Mesendoderm (in vitro differentiated cells): ENCODE results near the gene G3BP1.
A peak's percentile ranks its signal among the peaks of the same experiment; 100 is the strongest.
"Not testable (repeated sequence)": the region's sequence is repeated elsewhere in the genome, so short reads cannot be mapped to it uniquely, and the experiment has no call there.

Source experiments
- DNase-seq: peaks from one replicate; pipeline ENCODE4 v3.0.0; 2013
- H2AK5ac ChIP-seq: 2 replicates; pipeline ENCODE4 v1.6.1; 2013; ENCODE audit warnings: low read length, inconsistent platforms
- H2BK120ac ChIP-seq: 2 replicates; pipeline ENCODE4 v1.6.1; 2013; ENCODE audit warnings: low read depth, mild to moderate bottlenecking, low read length, moderate library complexity, mixed read lengths
- H2BK15ac ChIP-seq: replicated peaks from 2 replicates; pipeline ENCODE4 v1.6.1; 2013; ENCODE audit warnings: low read depth, mild to moderate bottlenecking, moderate library complexity
- H2BK5ac ChIP-seq: 2 replicates; pipeline ENCODE4 v1.6.1; 2013; ENCODE audit warnings: low read length, inconsistent platforms
- H3K18ac ChIP-seq: 2 replicates; pipeline ENCODE4 v1.6.1; 2013; ENCODE audit warnings: mild to moderate bottlenecking, low read length, mixed read lengths
- H3K23ac ChIP-seq: one replicate; pipeline ENCODE4 v1.6.1; 2013; ENCODE audit warnings: low read length
- H3K27ac ChIP-seq: 2 replicates; pipeline ENCODE4 v1.5.1; 2013; ENCODE audit warnings: low read depth, mild to moderate bottlenecking, inconsistent platforms, low read length, moderate library complexity
- H3K27me3 ChIP-seq: 2 replicates; pipeline ENCODE4 v1.6.1; 2013; ENCODE audit warnings: low read length, control low read depth, mild to moderate bottlenecking, inconsistent platforms; ENCODE audit not compliant: insufficient read depth, poor library complexity
- H3K36me3 ChIP-seq: 2 replicates; pipeline ENCODE4 v1.6.1; 2013; ENCODE audit warnings: low read length, inconsistent platforms; ENCODE audit not compliant: control insufficient read depth, insufficient read depth
- H3K4ac ChIP-seq: one replicate; pipeline ENCODE4 v1.6.1; 2013; ENCODE audit warnings: low read depth, mild to moderate bottlenecking, low read length, moderate library complexity
- H3K4me1 ChIP-seq: 2 replicates; pipeline ENCODE4 v1.6.1; 2013; ENCODE audit warnings: low read depth, low read length, inconsistent platforms; ENCODE audit not compliant: control insufficient read depth
- H3K4me2 ChIP-seq: 2 replicates; pipeline ENCODE4 v1.6.1; 2013; ENCODE audit warnings: low read length
- H3K4me3 ChIP-seq: 2 replicates; pipeline ENCODE4 v1.5.1; 2013; ENCODE audit warnings: mild to moderate bottlenecking, low read length
- H3K56ac ChIP-seq: one replicate; pipeline ENCODE4 v1.6.1; 2013; ENCODE audit warnings: low read length
- H3K79me1 ChIP-seq: 2 replicates; pipeline ENCODE4 v1.6.1; 2013; ENCODE audit warnings: low read length, inconsistent platforms
- H3K79me2 ChIP-seq: 2 replicates; pipeline ENCODE4 v1.6.1; 2013; ENCODE audit warnings: mild to moderate bottlenecking, low read length; ENCODE audit not compliant: control insufficient read depth, insufficient read depth
- H3K9ac ChIP-seq: 2 replicates; pipeline ENCODE4 v1.6.1; 2013; ENCODE audit warnings: low read length, inconsistent platforms
- H4K5ac ChIP-seq: one replicate; pipeline ENCODE4 v1.6.1; 2013; ENCODE audit warnings: low read length
- H4K8ac ChIP-seq: one replicate; pipeline ENCODE4 v1.6.1; 2013; ENCODE audit warnings: low read depth, mild to moderate bottlenecking, control low read depth, low read length, moderate library complexity
- WGBS: extraction: QIAGEN DNeasy Blood & Tissue Kit; methylation state at CpG from one replicate; pipeline ENCODE4 v1.1.7; 2013; ENCODE audit warnings: low lambda C conversion rate, missing lambda C conversion rate; ENCODE audit not compliant: insufficient coverage; ENCODE audit errors: extremely low coverage; 5-methylcytosine and 5-hydroxymethylcytosine counted together

Gene G3BP1

GRCh38 chr5:151822141-151822540, 50.4 kb downstream of the G3BP1 start:
- H3K79me1 ChIP-seq, result no peaks in the 10 kb centered on the region
- no peak overlapping the region for H3K4me3 ChIP-seq
- no peak overlapping the region for H3K27ac ChIP-seq
- no peak overlapping the region for H2BK15ac ChIP-seq
- no peak overlapping the region for H4K8ac ChIP-seq
- H2AK5ac ChIP-seq, result no peak overlapping the region
- no peak for DNase-seq
- no peaks in the 10 kb centered on the region for H3K4me1 ChIP-seq
- no peak overlapping the region for H3K9ac ChIP-seq
- H2BK120ac ChIP-seq, result no peak overlapping the region
- no peak overlapping the region for H3K4ac ChIP-seq
- H3K23ac ChIP-seq, result no peak overlapping the region
- WGBS, result no CpG with 5 or more reads among the region's 4 CpGs
- H2BK5ac ChIP-seq, result no peak overlapping the region
- H3K27me3 ChIP-seq, result no peaks in the 10 kb centered on the region
- H3K79me2 ChIP-seq, result no peaks in the 10 kb centered on the region
- no peak overlapping the region for H3K56ac ChIP-seq
- peaks cover 6% of the 10 kb centered on the region for H3K36me3 ChIP-seq
- no peak overlapping the region for H4K5ac ChIP-seq
- H3K18ac ChIP-seq, result no peak overlapping the region
- no peak overlapping the region for H3K4me2 ChIP-seq

GRCh38 chr5:151825445-151825844, 53.7 kb downstream of the G3BP1 start:
- WGBS, result no CpG with 5 or more reads among the region's 1 CpG
- no peaks in the 10 kb centered on the region for H3K4me1 ChIP-seq
- H3K36me3 ChIP-seq, result peaks cover 7% of the 10 kb centered on the region
- no peak overlapping the region for H3K4me2 ChIP-seq
- no peak overlapping the region for H3K4me3 ChIP-seq
- H4K5ac ChIP-seq, result no peak overlapping the region
- H2AK5ac ChIP-seq, result no peak overlapping the region
- H3K79me2 ChIP-seq, result no peaks in the 10 kb centered on the region
- no peak overlapping the region for H3K23ac ChIP-seq
- no peak overlapping the region for H3K27ac ChIP-seq
- no peaks in the 10 kb centered on the region for H3K27me3 ChIP-seq
- no peak overlapping the region for H3K4ac ChIP-seq
- no peak overlapping the region for H2BK120ac ChIP-seq
- no peak overlapping the region for H4K8ac ChIP-seq
- H3K79me1 ChIP-seq, result no peaks in the 10 kb centered on the region
- H2BK15ac ChIP-seq, result no peak overlapping the region
- peak; percentile 82 for DNase-seq
- H3K56ac ChIP-seq, result no peak overlapping the region
- H3K9ac ChIP-seq, result no peak overlapping the region
- H2BK5ac ChIP-seq, result no peak overlapping the region
- no peak overlapping the region for H3K18ac ChIP-seq

GRCh38 chr5:151829370-151829769, 57.6 kb downstream of the G3BP1 start:
- no peak for DNase-seq
- Histone ChIP-seq H3K23ac (no peak overlapping the region), H3K9ac (no peak overlapping the region), H3K4me3 (no peak overlapping the region), H3K4me1 (no peaks in the 10 kb centered on the region), H3K4me2 (no peak overlapping the region), H3K27ac (no peak overlapping the region), H2BK120ac (no peak overlapping the region), H3K18ac (no peak overlapping the region), H3K4ac (no peak overlapping the region), H2BK15ac (no peak overlapping the region), H4K8ac (no peak overlapping the region), H3K27me3 (no peaks in the 10 kb centered on the region), H2AK5ac (no peak overlapping the region), H3K56ac (no peak overlapping the region), H3K79me1 (no peaks in the 10 kb centered on the region), H3K79me2 (no peaks in the 10 kb centered on the region), H4K5ac (no peak overlapping the region), H2BK5ac (no peak overlapping the region), H3K36me3 (peaks cover 7% of the 10 kb centered on the region)
- WGBS, result no CpG with 5 or more reads among the region's 1 CpG

- not testable (repeated sequence) for H4K5ac ChIP-seq, DNase-seq, H3K23ac ChIP-seq, H3K36me3 ChIP-seq, H3K79me1 ChIP-seq, H3K9ac ChIP-seq, H2BK15ac ChIP-seq, H3K4me1 ChIP-seq, H2BK5ac ChIP-seq, H2BK120ac ChIP-seq, H3K27ac ChIP-seq, H3K4me3 ChIP-seq, H3K27me3 ChIP-seq, H3K4me2 ChIP-seq, H3K79me2 ChIP-seq, H2AK5ac ChIP-seq, H3K56ac ChIP-seq, H3K18ac ChIP-seq, H4K8ac ChIP-seq, H3K4ac ChIP-seq
- WGBS, result no CpG with 5 or more reads among the region's 4 CpGs
These were observed 61.1 kb downstream of the G3BP1 start for GRCh38 chr5:151832843-151833242.

GRCh38 chr5:151846765-151847164, 75.0 kb downstream of the G3BP1 start:
- H2BK15ac ChIP-seq, result no peak overlapping the region
- no peak overlapping the region for H3K9ac ChIP-seq

GRCh38 chr5:151847871-151848270, 76.1 kb downstream of the G3BP1 start:
- H3K79me1 ChIP-seq, result no peaks in the 10 kb centered on the region
- H4K5ac ChIP-seq, result no peak overlapping the region
- no peaks in the 10 kb centered on the region for H3K27me3 ChIP-seq
- WGBS, result no CpG with 5 or more reads among the region's 1 CpG
- H4K8ac ChIP-seq, result no peak overlapping the region
- no peak overlapping the region for H2AK5ac ChIP-seq
- no peak for DNase-seq
- no peaks in the 10 kb centered on the region for H3K79me2 ChIP-seq
- no peak overlapping the region for H3K18ac ChIP-seq
- no peaks in the 10 kb centered on the region for H3K36me3 ChIP-seq
- no peak overlapping the region for H3K56ac ChIP-seq
- H3K4me1 ChIP-seq, result no peaks in the 10 kb centered on the region
- no peak overlapping the region for H3K4ac ChIP-seq
- H3K23ac ChIP-seq, result no peak overlapping the region
- H3K4me2 ChIP-seq, result no peak overlapping the region
- no peak overlapping the region for H2BK15ac ChIP-seq
- H2BK120ac ChIP-seq, result no peak overlapping the region
- no peak overlapping the region for H3K27ac ChIP-seq
- no peak overlapping the region for H2BK5ac ChIP-seq
- H3K9ac ChIP-seq, result no peak overlapping the region
- H3K4me3 ChIP-seq, result no peak overlapping the region

More at GRCh38 chr5:151846765-151847164, 75.0 kb downstream of the G3BP1 start:
- Histone ChIP-seq H3K4me3 (no peak overlapping the region), H3K23ac (no peak overlapping the region), H3K36me3 (no peaks in the 10 kb centered on the region), H3K18ac (no peak overlapping the region), H2BK5ac (no peak overlapping the region), H3K4ac (no peak overlapping the region), H3K4me1 (no peaks in the 10 kb centered on the region), H2AK5ac (no peak overlapping the region), H3K79me1 (no peaks in the 10 kb centered on the region), H4K5ac (no peak overlapping the region), H4K8ac (no peak overlapping the region), H3K27ac (no peak overlapping the region), H2BK120ac (no peak overlapping the region), H3K56ac (no peak overlapping the region), H3K4me2 (no peak overlapping the region), H3K79me2 (no peaks in the 10 kb centered on the region), H3K27me3 (no peaks in the 10 kb centered on the region)
- DNase-seq, result no peak
